ENCODE measurements around the gene ZBED3. TPM values are rescaled to one million over a fixed set of nuclear protein-coding genes. Genes with fewer than 3 reads are reported as not detected.
"Not testable (repeated sequence)": the region's sequence is repeated elsewhere in the genome, so short reads cannot be mapped to it uniquely, and the experiment has no call there.

ZBED3 gene
- polyA plus RNA-seq, 1 experiment = 5.0 TPM

DNA sequence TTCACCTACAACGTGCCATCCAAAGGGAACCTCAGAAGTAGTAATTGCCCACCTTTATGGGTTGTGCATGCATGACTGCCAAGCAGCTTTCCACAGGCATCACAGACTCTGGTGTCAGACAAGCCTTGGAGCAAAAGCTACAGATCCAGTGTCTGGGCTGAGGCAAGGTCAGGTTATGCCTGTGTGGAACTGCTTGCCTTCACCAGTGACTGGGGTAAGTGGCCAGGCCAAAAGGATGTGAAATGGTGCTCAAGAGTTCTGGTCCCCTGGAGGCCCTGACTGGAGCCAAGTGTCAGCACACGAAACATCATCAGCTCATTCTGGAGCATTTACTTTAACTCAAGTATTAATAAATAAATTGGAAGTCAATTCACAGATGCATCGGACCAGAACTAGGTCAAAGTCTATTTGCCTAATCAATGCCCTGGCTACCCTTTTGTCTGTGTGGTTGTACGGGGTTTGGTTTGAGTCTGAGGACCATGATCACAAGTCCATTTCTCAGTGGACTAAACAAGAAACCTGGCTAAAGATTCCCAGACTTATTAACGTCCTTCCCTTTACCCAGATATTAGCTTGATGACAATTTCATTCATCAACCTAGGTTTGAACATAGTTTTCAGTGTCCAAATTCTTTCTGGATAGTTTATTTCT is 41.5 kb upstream of the ZBED3 start:
- peaks cover 13% of the 10 kb centered on the region for H3K27me3 ChIP-seq (ENCODE audit: control insufficient read depth, insufficient read depth, low read length)
- CTCF ChIA-PET = interaction anchor here (0.6 to 3.9 kb wide), 9 partner anchors 9 to 1034 kb away, joined by 3 to 20 read pairs (median 4); partner anchors contain the start of gene WDR41
- no peak overlapping the region for H3K4me3 ChIP-seq (ENCODE audit: low read depth, low read length)
- DNase-seq (ENCODE audit: low read depth) = no peak
- POLR2A ChIA-PET = no interaction called here
- TF ChIP-seq, protein P1, sequence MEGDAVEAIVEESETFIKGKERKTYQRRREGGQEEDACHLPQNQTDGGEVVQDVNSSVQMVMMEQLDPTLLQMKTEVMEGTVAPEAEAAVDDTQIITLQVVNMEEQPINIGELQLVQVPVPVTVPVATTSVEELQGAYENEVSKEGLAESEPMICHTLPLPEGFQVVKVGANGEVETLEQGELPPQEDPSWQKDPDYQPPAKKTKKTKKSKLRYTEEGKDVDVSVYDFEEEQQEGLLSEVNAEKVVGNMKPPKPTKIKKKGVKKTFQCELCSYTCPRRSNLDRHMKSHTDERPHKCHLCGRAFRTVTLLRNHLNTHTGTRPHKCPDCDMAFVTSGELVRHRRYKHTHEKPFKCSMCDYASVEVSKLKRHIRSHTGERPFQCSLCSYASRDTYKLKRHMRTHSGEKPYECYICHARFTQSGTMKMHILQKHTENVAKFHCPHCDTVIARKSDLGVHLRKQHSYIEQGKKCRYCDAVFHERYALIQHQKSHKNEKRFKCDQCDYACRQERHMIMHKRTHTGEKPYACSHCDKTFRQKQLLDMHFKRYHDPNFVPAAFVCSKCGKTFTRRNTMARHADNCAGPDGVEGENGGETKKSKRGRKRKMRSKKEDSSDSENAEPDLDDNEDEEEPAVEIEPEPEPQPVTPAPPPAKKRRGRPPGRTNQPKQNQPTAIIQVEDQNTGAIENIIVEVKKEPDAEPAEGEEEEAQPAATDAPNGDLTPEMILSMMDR (IDR thresholded peaks at IDR 0.05; ENCODE audit: insufficient read depth, low read depth, low read length) = no peak
- no peaks in the 10 kb centered on the region for H3K36me3 ChIP-seq (ENCODE audit: control insufficient read depth, insufficient read depth, low read length)

DNA sequence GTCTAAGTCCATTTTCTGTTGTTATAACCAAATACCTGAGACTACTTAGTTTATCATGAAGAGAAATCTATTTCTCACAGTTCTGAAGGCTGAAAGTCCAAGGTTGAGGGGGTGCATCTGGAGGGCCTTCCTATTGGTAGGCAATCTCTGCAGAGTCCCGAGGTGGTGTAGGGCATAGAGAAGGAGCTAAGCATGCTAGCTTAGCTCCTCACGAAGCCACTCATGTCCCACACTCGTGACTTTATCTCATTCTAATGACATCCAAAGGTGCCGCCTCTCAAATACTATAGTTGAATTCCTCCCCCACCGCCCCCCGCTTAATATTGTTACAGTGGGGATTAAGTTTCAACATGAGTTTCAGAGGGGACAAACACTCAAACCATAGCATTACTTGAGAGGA is 36.0 kb upstream of the ZBED3 start:
- TF ChIP-seq, protein P1 (IDR thresholded peaks at IDR 0.05; ENCODE audit: insufficient read depth, low read depth, low read length) = no peak
- CTCF ChIA-PET = interaction anchor here (0.6 to 0.8 kb wide), 2 partner anchors 8 to 108 kb away, joined by 3 read pairs; no protein-coding TSS in a partner anchor
- peaks cover 5% of the 10 kb centered on the region for H3K27me3 ChIP-seq (ENCODE audit: control insufficient read depth, insufficient read depth, low read length)
- no peak for DNase-seq (ENCODE audit: low read depth)
- H3K4me3 ChIP-seq (ENCODE audit: low read depth, low read length) = no peak overlapping the region
- POLR2A ChIA-PET = no interaction called here
- no peaks in the 10 kb centered on the region for H3K36me3 ChIP-seq (ENCODE audit: control insufficient read depth, insufficient read depth, low read length)

DNA sequence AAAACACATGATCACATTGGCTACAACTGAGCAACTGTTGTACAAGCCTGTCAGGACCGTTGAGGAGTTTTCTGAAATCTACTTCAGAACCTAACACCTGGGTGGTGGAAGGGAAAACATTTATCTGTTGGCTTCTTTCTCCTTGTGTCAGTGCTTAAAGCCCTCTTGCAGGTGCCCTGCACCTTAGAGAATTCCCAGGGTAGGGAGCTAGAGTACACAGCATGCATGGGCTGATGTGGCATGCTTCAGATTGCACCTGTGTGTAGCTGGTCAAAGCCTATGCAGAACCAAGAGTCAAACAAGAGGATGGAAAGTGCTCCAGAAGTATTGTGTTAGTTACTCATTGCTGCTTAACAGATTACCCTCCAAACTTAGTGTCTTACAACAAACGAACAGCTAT is 33.6 kb upstream of the ZBED3 start:
- no peak for DNase-seq (ENCODE audit: low read depth)
- H3K36me3 ChIP-seq (ENCODE audit: control insufficient read depth, insufficient read depth, low read length) = no peaks in the 10 kb centered on the region
- peaks cover 3% of the 10 kb centered on the region; the same call in 1 of the 2 replicates for H3K27me3 ChIP-seq (ENCODE audit: control insufficient read depth, insufficient read depth, low read length)
- POLR2A ChIA-PET = interaction anchor here (0.6 kb wide), 1 partner anchor 28 kb away, joined by 3 read pairs; no protein-coding TSS in a partner anchor
- CTCF ChIA-PET = no interaction called here
- H3K4me3 ChIP-seq (ENCODE audit: low read depth, low read length) = no peak overlapping the region
- TF ChIP-seq, protein P1 (IDR thresholded peaks at IDR 0.05; ENCODE audit: insufficient read depth, low read depth, low read length) = no peak

DNA sequence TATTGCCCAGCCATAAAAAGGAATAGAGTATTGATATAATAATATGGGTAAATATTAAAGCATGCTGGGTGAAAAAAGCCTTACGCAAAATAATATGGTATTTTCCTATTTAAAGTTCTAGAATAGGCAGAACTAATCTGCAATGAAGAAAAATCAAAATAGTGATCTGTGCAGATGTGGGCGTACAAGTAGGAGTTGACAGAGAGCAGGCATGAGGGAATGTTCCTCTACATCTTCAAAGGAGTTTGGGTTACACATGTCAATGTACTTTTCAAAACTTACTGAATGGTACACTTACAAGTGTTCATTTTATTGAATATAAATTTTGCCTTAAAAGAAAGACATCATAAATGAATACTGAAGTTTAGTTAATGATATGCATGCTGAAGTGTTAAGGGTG is 33.0 kb upstream of the ZBED3 start:
- H3K36me3 ChIP-seq (ENCODE audit: control insufficient read depth, insufficient read depth, low read length) = no peaks in the 10 kb centered on the region
- DNase-seq (ENCODE audit: low read depth) = no peak
- POLR2A ChIA-PET = no interaction called here
- H3K27me3 ChIP-seq (ENCODE audit: control insufficient read depth, insufficient read depth, low read length) = peaks cover 3% of the 10 kb centered on the region; the same call in 1 of the 2 replicates
- TF ChIP-seq, protein P1 (IDR thresholded peaks at IDR 0.05; ENCODE audit: insufficient read depth, low read depth, low read length) = no peak
- H3K4me3 ChIP-seq (ENCODE audit: low read depth, low read length) = no peak overlapping the region
- CTCF ChIA-PET = no interaction called here

DNA sequence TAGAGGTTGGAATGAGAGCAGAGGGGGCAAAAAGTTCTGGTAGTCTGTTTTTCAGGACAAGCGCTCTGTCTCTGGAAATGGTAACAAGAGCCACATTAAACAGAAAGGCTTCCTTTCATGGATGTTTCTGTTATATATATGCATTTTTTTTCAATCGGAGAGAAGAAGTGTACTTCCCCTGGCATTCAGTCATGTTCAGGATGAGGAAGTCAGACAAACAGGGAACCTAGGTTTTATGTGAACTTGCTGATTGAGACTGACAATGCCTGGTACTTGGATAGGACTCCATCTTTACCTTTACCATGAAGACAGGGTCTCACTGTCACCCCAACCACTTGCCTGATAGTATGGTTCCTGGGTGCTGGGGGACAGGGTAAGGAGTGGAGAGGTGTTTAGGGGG is 30.1 kb upstream of the ZBED3 start:
- TF ChIP-seq, protein P1 (IDR thresholded peaks at IDR 0.05; ENCODE audit: insufficient read depth, low read depth, low read length) = no peak
- ChIA-PET CTCF (no interaction called here), POLR2A (no interaction called here)
- H3K4me3 ChIP-seq (ENCODE audit: low read depth, low read length) = no peak overlapping the region
- no peaks in the 10 kb centered on the region for H3K27me3 ChIP-seq (ENCODE audit: control insufficient read depth, insufficient read depth, low read length)
- DNase-seq (ENCODE audit: low read depth) = no peak
- H3K36me3 ChIP-seq (ENCODE audit: control insufficient read depth, insufficient read depth, low read length) = no peaks in the 10 kb centered on the region

DNA sequence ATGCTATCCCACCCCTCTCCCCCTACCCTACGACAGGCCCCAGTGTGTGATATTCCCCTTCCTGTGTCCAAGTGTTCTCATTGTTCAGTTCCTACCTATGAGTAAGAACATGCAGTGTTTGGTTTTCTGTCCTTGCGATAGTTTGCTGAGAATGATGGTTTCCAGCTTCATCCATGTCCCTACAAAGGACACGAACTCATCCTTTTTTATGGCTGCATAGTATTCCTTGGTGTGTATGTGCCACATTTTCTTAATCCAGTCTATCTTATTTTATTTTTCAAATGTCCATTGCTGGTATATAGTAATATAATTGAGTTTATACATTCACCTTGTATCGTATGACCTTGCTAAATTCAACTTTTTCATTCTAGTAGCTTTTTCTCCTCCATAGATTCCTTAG is 19.9 kb upstream of the ZBED3 start:
- H3K27me3 ChIP-seq (ENCODE audit: control insufficient read depth, insufficient read depth, low read length); DNase-seq (ENCODE audit: low read depth); CTCF ChIA-PET; H3K36me3 ChIP-seq (ENCODE audit: control insufficient read depth, insufficient read depth, low read length); POLR2A ChIA-PET; H3K4me3 ChIP-seq (ENCODE audit: low read depth, low read length): not testable (repeated sequence)
